ENCODE data around the gene SULT2B1.
"Not testable (repeated sequence)": the region's sequence is repeated elsewhere in the genome, so short reads cannot be mapped to it uniquely, and the experiment has no call there.

The SULT2B1 gene

GRCh38 chr19:48530066-48530720 is 21.8 kb upstream of the SULT2B1 start:
- DNase-seq = no peak

- DNase-seq = no peak
Observed at GRCh38 chr19:48530770-48531169, 21.2 kb upstream of the SULT2B1 start.

- DNase-seq = no peak
Observed at GRCh38 chr19:48533770-48534169, 18.2 kb upstream of the SULT2B1 start.

GRCh38 chr19:48537541-48537940 is 14.4 kb upstream of the SULT2B1 start:
- DNase-seq = no peak

GRCh38 chr19:48538057-48538456 is 13.9 kb upstream of the SULT2B1 start:
- DNase-seq = not testable (repeated sequence)

- DNase-seq = peak; percentile 82
Observed at GRCh38 chr19:48539503-48540096, 12.4 kb upstream of the SULT2B1 start.

- DNase-seq = no peak
Observed at GRCh38 chr19:48540110-48540509, 11.9 kb upstream of the SULT2B1 start.

- DNase-seq = no peak
Observed at GRCh38 chr19:48541813-48542212, 10.2 kb upstream of the SULT2B1 start.

- DNase-seq = no peak
Observed at GRCh38 chr19:48543121-48543710, 8.8 kb upstream of the SULT2B1 start.

- no peak for DNase-seq
Observed at GRCh38 chr19:48544856-48545750, 6.9 kb upstream of the SULT2B1 start.

GRCh38 chr19:48547722-48548121 is 4.2 kb upstream of the SULT2B1 start:
- DNase-seq = no peak

GRCh38 chr19:48548253-48548911 is 3.6 kb upstream of the SULT2B1 start:
- no peak for DNase-seq

- no peak for DNase-seq
Observed at GRCh38 chr19:48549380-48549779, 2.6 kb upstream of the SULT2B1 start.

- no peak for DNase-seq
Observed at GRCh38 chr19:48552406-48553322, 692 bp downstream of the SULT2B1 start.

GRCh38 chr19:48553676-48554384 is 1.9 kb downstream of the SULT2B1 start:
- DNase-seq = no peak

- no peak for DNase-seq
Observed at GRCh38 chr19:48554385-48555091, 2.6 kb downstream of the SULT2B1 start.

- no peak for DNase-seq
Observed at GRCh38 chr19:48556163-48556562, 4.2 kb downstream of the SULT2B1 start.

- DNase-seq = no peak
Observed at GRCh38 chr19:48556825-48557224, 4.9 kb downstream of the SULT2B1 start.

GRCh38 chr19:48558018-48558684 is 6.2 kb downstream of the SULT2B1 start:
- DNase-seq = no peak

GRCh38 chr19:48560095-48560530 is 8.1 kb downstream of the SULT2B1 start:
- no peak for DNase-seq

Measured in NCI-H187 treated with DMSO at 0.1 percent for 48 hours (cell line).